Measurements from ENCODE around the gene DCP1B.

The DCP1B gene

GRCh38 chr12:1918884-1919236 lies 85.4 kb downstream of the DCP1B start:
- DNase-seq, result no peak

GRCh38 chr12:1918081-1918883 lies 86.0 kb downstream of the DCP1B start, which contains the start of gene CACNA2D4:
TSS of gene CACNA2D4 (minus strand) at chr12:1918652. CDS start at chr12:1918473, 179 bp downstream.
- DNase-seq, result no peak

- no peak for DNase-seq
Observed at GRCh38 chr12:1917172-1918070, 86.8 kb downstream of the DCP1B start.

- DNase-seq, result no peak
Observed at GRCh38 chr12:1916371-1917171, 87.7 kb downstream of the DCP1B start.

GRCh38 chr12:1915082-1915968 lies 88.9 kb downstream of the DCP1B start:
- no peak for DNase-seq

GRCh38 chr12:1914114-1914911 lies 89.9 kb downstream of the DCP1B start:
- no peak for DNase-seq

GRCh38 chr12:1913377-1914113 lies 90.7 kb downstream of the DCP1B start:
- no peak for DNase-seq

- no peak for DNase-seq
Observed at GRCh38 chr12:1912580-1913376, 91.5 kb downstream of the DCP1B start.

- DNase-seq, result no peak
Observed at GRCh38 chr12:1911598-1912575, 92.4 kb downstream of the DCP1B start.

- DNase-seq, result no peak
Observed at GRCh38 chr12:1910468-1910867, 93.8 kb downstream of the DCP1B start.

GRCh38 chr12:1908758-1909157 lies 95.5 kb downstream of the DCP1B start:
- DNase-seq, result no peak

- no peak for DNase-seq
Observed at GRCh38 chr12:1907652-1908611, 96.3 kb downstream of the DCP1B start.

GRCh38 chr12:1906579-1906978 lies 97.7 kb downstream of the DCP1B start:
- no peak for DNase-seq

- no peak for DNase-seq
Observed at GRCh38 chr12:1904875-1905274, 99.4 kb downstream of the DCP1B start.

- DNase-seq, result no peak
Observed at GRCh38 chr12:1896964-1897363, 107.3 kb downstream of the DCP1B start.

Data from fibroblast of skin of back (primary cell).